Measurements from ENCODE around the gene CEBPG. TPM values are rescaled to one million over a fixed set of nuclear protein-coding genes. Genes with fewer than 3 reads are reported as not detected.

Gene CEBPG
- total RNA-seq, 1 experiment from 2014 or later, result 48.6 TPM

DNA sequence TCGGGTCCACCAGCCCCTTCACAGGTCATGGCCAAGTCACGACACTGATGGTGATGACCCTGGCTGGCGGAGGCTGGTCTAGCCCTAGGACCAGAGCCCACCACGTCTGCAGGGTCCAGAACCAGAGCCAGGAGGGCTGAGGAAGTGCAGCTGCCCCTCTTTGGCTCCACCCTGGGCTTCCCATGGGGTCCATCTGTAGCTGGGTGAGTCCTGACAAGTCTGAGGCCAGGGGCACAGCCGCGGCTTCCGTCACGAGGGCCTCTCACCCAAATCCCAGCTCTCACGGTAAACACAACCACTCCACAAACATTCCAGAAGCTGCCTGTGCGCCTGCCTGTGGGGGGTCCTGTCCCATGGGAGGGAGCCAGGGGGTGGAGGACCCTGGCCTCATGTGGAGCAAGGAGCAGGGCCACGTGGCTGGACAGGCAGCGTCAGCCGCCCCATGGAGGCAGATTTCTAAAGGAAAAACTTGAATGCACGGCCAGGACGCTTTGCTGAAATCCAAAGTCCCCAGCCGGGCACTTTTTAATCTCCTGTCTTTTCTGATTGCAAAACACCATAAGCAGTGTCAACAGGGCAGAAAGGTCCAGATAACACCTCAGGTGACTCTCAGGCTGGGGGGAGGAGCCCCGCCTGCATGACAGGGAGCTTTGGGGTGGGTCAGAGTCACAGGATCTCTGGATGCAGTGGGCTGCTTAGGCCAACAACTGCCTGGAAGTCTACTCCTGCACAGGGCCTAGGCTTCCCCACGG lies 29.9 kb downstream of the CEBPG start:
- ChIA-PET POLR2A (ENCODE audit: low non-redundant PET) (no interaction called here), CTCF (no interaction called here)
- intact Hi-C loops (cut with micrococcal nuclease; ENCODE audit: unreplicated experiment), result loop anchor here (10.0 kb wide), 1 partner anchor 279 kb away; no protein-coding TSS in a partner anchor
- Histone ChIP-seq H3K9me3 (ENCODE audit: low read depth, low read length, poor library complexity, severe bottlenecking) (no peaks in the 10 kb centered on the region), H3K36me3 (ENCODE audit: insufficient read depth, low read length, poor library complexity, severe bottlenecking) (no peaks in the 10 kb centered on the region), H3K4me1 (ENCODE audit: insufficient read depth, low read length, poor library complexity, severe bottlenecking) (no peaks in the 10 kb centered on the region), H3K27ac (ENCODE audit: low read depth, low read length, poor library complexity, severe bottlenecking) (no peak overlapping the region), H3K4me3 (ENCODE audit: low read depth, low read length, poor library complexity, severe bottlenecking) (no peak overlapping the region), H3K27me3 (replicated peaks; ENCODE audit: insufficient read depth, low read depth, low read length, poor library complexity) (no peaks in the 10 kb centered on the region)
- BruUV-seq (replicated peaks), result no TSS peak
- no peak for DNase-seq (ENCODE audit: low spot score)
- TF ChIP-seq EZH2 (IDR thresholded peaks at IDR 0.05; ENCODE audit: borderline replicate concordance, low read depth, low read length, poor library complexity, severe bottlenecking), result no peak
- TF ChIP-seq, protein P1, sequence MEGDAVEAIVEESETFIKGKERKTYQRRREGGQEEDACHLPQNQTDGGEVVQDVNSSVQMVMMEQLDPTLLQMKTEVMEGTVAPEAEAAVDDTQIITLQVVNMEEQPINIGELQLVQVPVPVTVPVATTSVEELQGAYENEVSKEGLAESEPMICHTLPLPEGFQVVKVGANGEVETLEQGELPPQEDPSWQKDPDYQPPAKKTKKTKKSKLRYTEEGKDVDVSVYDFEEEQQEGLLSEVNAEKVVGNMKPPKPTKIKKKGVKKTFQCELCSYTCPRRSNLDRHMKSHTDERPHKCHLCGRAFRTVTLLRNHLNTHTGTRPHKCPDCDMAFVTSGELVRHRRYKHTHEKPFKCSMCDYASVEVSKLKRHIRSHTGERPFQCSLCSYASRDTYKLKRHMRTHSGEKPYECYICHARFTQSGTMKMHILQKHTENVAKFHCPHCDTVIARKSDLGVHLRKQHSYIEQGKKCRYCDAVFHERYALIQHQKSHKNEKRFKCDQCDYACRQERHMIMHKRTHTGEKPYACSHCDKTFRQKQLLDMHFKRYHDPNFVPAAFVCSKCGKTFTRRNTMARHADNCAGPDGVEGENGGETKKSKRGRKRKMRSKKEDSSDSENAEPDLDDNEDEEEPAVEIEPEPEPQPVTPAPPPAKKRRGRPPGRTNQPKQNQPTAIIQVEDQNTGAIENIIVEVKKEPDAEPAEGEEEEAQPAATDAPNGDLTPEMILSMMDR (conservative IDR thresholded peaks at IDR 0.05; ENCODE audit: low read depth, low read length), result no peak

DNA sequence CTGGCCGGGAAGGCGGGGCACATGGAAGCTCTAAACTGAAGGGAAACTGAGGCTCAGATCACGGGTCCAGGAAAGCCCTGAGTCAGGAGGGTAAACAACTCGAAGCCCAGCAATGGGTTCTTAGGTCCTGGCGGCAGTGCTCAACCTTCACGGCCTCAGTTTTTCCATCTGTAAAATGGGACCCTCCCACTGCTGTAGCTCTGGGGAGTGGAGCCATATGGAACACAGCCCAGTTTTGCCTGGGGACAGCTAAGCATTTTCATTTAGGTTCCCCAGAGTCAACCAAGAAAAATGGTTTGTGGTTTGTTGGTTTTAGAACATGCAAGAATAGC lies 30.4 kb downstream of the CEBPG start:
- Histone ChIP-seq H3K9me3 (ENCODE audit: low read depth, low read length, poor library complexity, severe bottlenecking) (no peaks in the 10 kb centered on the region), H3K4me1 (ENCODE audit: insufficient read depth, low read length, poor library complexity, severe bottlenecking) (no peaks in the 10 kb centered on the region), H3K27me3 (replicated peaks; ENCODE audit: insufficient read depth, low read depth, low read length, poor library complexity) (no peaks in the 10 kb centered on the region), H3K4me3 (ENCODE audit: low read depth, low read length, poor library complexity, severe bottlenecking) (no peak overlapping the region), H3K36me3 (ENCODE audit: insufficient read depth, low read length, poor library complexity, severe bottlenecking) (no peaks in the 10 kb centered on the region), H3K27ac (ENCODE audit: low read depth, low read length, poor library complexity, severe bottlenecking) (no peak overlapping the region)
- CTCF ChIA-PET, result no interaction called here
- intact Hi-C loops (cut with micrococcal nuclease; ENCODE audit: unreplicated experiment), result loop anchor here (10.0 kb wide), 1 partner anchor 279 kb away; no protein-coding TSS in a partner anchor
- DNase-seq (ENCODE audit: low spot score), result no peak
- BruUV-seq (replicated peaks), result no TSS peak
- POLR2A ChIA-PET (ENCODE audit: low non-redundant PET), result no interaction called here
- TF ChIP-seq, protein P1 (conservative IDR thresholded peaks at IDR 0.05; ENCODE audit: low read depth, low read length), result no peak
- TF ChIP-seq EZH2 (IDR thresholded peaks at IDR 0.05; ENCODE audit: borderline replicate concordance, low read depth, low read length, poor library complexity, severe bottlenecking), result no peak

DNA sequence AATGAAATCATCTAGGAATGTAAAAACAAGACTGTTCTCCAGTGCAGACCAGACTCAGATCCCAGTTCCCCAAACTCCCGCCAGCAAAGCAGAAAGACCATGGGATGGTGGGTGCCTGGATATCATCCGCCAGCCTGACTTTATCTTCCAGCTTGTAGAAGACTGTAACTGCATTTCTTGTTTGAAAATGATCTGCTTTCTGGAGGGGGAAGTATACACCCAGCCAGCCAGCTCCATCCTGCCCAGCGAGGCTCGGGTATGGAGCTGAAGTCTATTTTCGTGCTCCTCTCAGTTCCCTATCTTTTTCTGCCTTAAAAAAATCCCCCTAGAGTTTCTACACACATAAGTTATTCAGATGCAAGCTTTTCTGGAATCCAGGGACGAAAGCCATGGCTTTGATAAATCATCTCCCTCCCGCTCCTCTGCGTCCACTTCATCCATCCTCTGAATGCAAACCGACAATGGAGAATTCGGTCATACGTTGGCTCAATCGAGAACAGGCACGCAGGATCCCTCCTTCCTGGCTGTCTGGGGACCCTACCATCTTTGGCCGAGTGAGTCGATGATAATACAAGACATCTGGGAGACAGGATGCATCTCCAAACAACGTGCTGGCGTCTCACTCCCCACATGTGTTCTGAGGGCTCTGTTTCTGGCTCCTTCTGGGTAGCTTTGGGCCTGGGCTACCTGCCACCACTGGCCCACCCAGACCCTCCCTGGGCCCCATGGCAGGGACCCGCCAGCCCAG lies 31.2 kb downstream of the CEBPG start:
- H3K9me3 ChIP-seq (ENCODE audit: low read depth, low read length, poor library complexity, severe bottlenecking), result no peaks in the 10 kb centered on the region
- no peaks in the 10 kb centered on the region for H3K4me1 ChIP-seq (ENCODE audit: insufficient read depth, low read length, poor library complexity, severe bottlenecking)
- intact Hi-C loops (cut with micrococcal nuclease; ENCODE audit: unreplicated experiment), result loop anchor here (10.0 kb wide), 1 partner anchor 280 kb away; no protein-coding TSS in a partner anchor
- BruUV-seq (replicated peaks), result no TSS peak
- TF ChIP-seq, protein P1 (conservative IDR thresholded peaks at IDR 0.05; ENCODE audit: low read depth, low read length), result no peak
- no peak for TF ChIP-seq EZH2 (IDR thresholded peaks at IDR 0.05; ENCODE audit: borderline replicate concordance, low read depth, low read length, poor library complexity, severe bottlenecking)
- no peak overlapping the region for H3K27ac ChIP-seq (ENCODE audit: low read depth, low read length, poor library complexity, severe bottlenecking)
- no peaks in the 10 kb centered on the region for H3K36me3 ChIP-seq (ENCODE audit: insufficient read depth, low read length, poor library complexity, severe bottlenecking)
- no peak for DNase-seq (ENCODE audit: low spot score)
- ChIA-PET CTCF (no interaction called here), POLR2A (ENCODE audit: low non-redundant PET) (no interaction called here)
- H3K27me3 ChIP-seq (replicated peaks; ENCODE audit: insufficient read depth, low read depth, low read length, poor library complexity), result no peaks in the 10 kb centered on the region
- H3K4me3 ChIP-seq (ENCODE audit: low read depth, low read length, poor library complexity, severe bottlenecking), result no peak overlapping the region
